OCI-LY3 (cell line): Measurements from ENCODE around the gene PCDH19.

Experiments
- H2AFZ ChIP-seq: fragments of 200-600, 300-600 bp; shearing (Covaris generic); 2 replicates; pipeline ENCODE4 v1.6.0; 2014; ENCODE audit warnings: antibody characterized with exemption, low read depth, low read length
- H3K27ac ChIP-seq: fragments of 200-600, 300-600 bp; sonication (generic); 2 replicates; pipeline ENCODE4 v1.5.1; 2014; ENCODE audit warnings: mild to moderate bottlenecking, low read length, moderate library complexity, mixed read lengths
- H3K27me3 ChIP-seq: fragments of 200-600, 300-600 bp; sonication (generic); 2 replicates; pipeline ENCODE4 v1.6.1; 2014; ENCODE audit warnings: low read depth, low read length, mixed read lengths
- H3K36me3 ChIP-seq: fragments of 200-600, 300-600 bp; sonication (generic); replicated peaks from 2 replicates; pipeline ENCODE3; 2014; ENCODE audit warnings: low read depth, low read length, mixed read lengths
- H3K4me1 ChIP-seq: fragments of 300-600, 200-600 bp; sonication (generic); 2 replicates; pipeline ENCODE4 v1.6.1; 2014; ENCODE audit warnings: low read length, mixed read lengths
- H3K4me2 ChIP-seq: fragments of 200-600, 300-600 bp; sonication (generic); 2 replicates; pipeline ENCODE4 v1.6.1; 2014; ENCODE audit warnings: low read length, mixed read lengths
- H3K4me3 ChIP-seq: fragments of 300-600, 200-600 bp; sonication (generic); 2 replicates; pipeline ENCODE4 v1.5.1; 2014; ENCODE audit warnings: antibody characterized with exemption, mild to moderate bottlenecking, low read length, moderate library complexity
- H3K79me2 ChIP-seq: fragments of 300-600, 200-600 bp; shearing (Covaris generic); 2 replicates; pipeline ENCODE4 v1.6.1; 2014; ENCODE audit warnings: mild to moderate bottlenecking, low read length, mixed read lengths
- H3K9ac ChIP-seq: fragments of 300-600, 200-600 bp; shearing (Covaris generic); 2 replicates; pipeline ENCODE4 v1.6.0; 2014; ENCODE audit warnings: mild to moderate bottlenecking, low read length, moderate library complexity
- H3K9me3 ChIP-seq: fragments of 200-600, 300-600 bp; shearing (Covaris generic); 2 replicates; pipeline ENCODE4 v1.6.1; 2014; ENCODE audit warnings: low read length, mixed read lengths; ENCODE audit not compliant: insufficient read depth
- H4K20me1 ChIP-seq: fragments of 200-600, 300-600 bp; sonication (generic); 2 replicates; pipeline ENCODE4 v1.6.1; 2016; ENCODE audit warnings: low read length, mixed read lengths; ENCODE audit not compliant: insufficient read depth
- CTCF ChIP-seq: fragments of 200-600, 300-600 bp; sonication (generic); IDR thresholded peaks from 2 replicates; pipeline ENCODE4 v1.5.1; 2014; ENCODE audit warnings: antibody characterized with exemption, low read length, low read depth
- EZH2phosphoT487 ChIP-seq: fragments of 200-600 bp; shearing (Covaris generic); IDR thresholded peaks from 2 replicates; pipeline ENCODE4 v1.6.1; 2018; ENCODE audit warnings: antibody characterized with exemption, mixed run types, low read depth

The PCDH19 gene

GRCh38 chrX:100410901-100411801, 1.1 kb upstream of the PCDH19 start:
- no peaks in the 10 kb centered on the region for H3K27me3 ChIP-seq
- H3K79me2 ChIP-seq, result no peaks in the 10 kb centered on the region
- peaks cover 4% of the 10 kb centered on the region; the same call in 1 of the 2 replicates for H3K4me1 ChIP-seq
- TF ChIP-seq EZH2phosphoT487 (no peak), CTCF (no peak)
- H4K20me1 ChIP-seq, result no peaks in the 10 kb centered on the region
- H3K27ac ChIP-seq, result no peak overlapping the region
- no peak overlapping the region for H3K4me3 ChIP-seq
- no peak overlapping the region for H3K4me2 ChIP-seq
- no peak overlapping the region for H2AFZ ChIP-seq
- H3K9ac ChIP-seq, result no peak overlapping the region
- no peaks in the 10 kb centered on the region for H3K9me3 ChIP-seq
- no peaks in the 10 kb centered on the region for H3K36me3 ChIP-seq

- no peak for TF ChIP-seq EZH2phosphoT487
- TF ChIP-seq CTCF, result no peak
- 0 out of 2 replicates have a peak, but pooled peaks cover 3% of the 10 kb centered on the region for H3K27me3 ChIP-seq
- H3K4me1 ChIP-seq, result peaks cover 4% of the 10 kb centered on the region
- H3K27ac ChIP-seq, result no peak overlapping the region
- no peak overlapping the region for H3K4me3 ChIP-seq
- no peaks in the 10 kb centered on the region for H3K79me2 ChIP-seq
- H3K9ac ChIP-seq, result no peak overlapping the region
- no peaks in the 10 kb centered on the region for H3K9me3 ChIP-seq
- H3K36me3 ChIP-seq, result no peaks in the 10 kb centered on the region
- no peaks in the 10 kb centered on the region for H4K20me1 ChIP-seq
- H3K4me2 ChIP-seq, result no peak overlapping the region
- no peak overlapping the region for H2AFZ ChIP-seq
Observed at GRCh38 chrX:100408713-100409609, 1.1 kb downstream of the PCDH19 start.

GRCh38 chrX:100407784-100408712, 2.0 kb downstream of the PCDH19 start:
- H3K4me2 ChIP-seq, result no peak overlapping the region
- no peaks in the 10 kb centered on the region for H3K36me3 ChIP-seq
- no peak for TF ChIP-seq CTCF
- TF ChIP-seq EZH2phosphoT487, result no peak
- H3K4me1 ChIP-seq, result peaks cover 2% of the 10 kb centered on the region
- no peak overlapping the region for H2AFZ ChIP-seq
- peaks cover 3% of the 10 kb centered on the region; the same call in 1 of the 2 replicates for H3K27me3 ChIP-seq
- no peaks in the 10 kb centered on the region for H4K20me1 ChIP-seq
- no peak overlapping the region for H3K27ac ChIP-seq
- H3K79me2 ChIP-seq, result no peaks in the 10 kb centered on the region
- no peak overlapping the region for H3K4me3 ChIP-seq
- H3K9ac ChIP-seq, result no peak overlapping the region
- H3K9me3 ChIP-seq, result no peaks in the 10 kb centered on the region
